Measurements from ENCODE around the gene TMIE.
"Not testable (repeated sequence)": the region's sequence is repeated elsewhere in the genome, so short reads cannot be mapped to it uniquely, and the experiment has no call there.

TMIE gene

GRCh38 chr3:46690798-46691197, 10.4 kb upstream of the TMIE start:
- no peak for DNase-seq

- no peak for DNase-seq
Observed at GRCh38 chr3:46692566-46692990, 8.6 kb upstream of the TMIE start.

GRCh38 chr3:46693038-46693891, 7.9 kb upstream of the TMIE start, which contains the start of gene ALS2CL:
Gene ALS2CL, minus strand, starts transcription at chr3:46693679. Its CDS starts 4,239 bp downstream, at chr3:46689440.
- no peak for DNase-seq

DNA sequence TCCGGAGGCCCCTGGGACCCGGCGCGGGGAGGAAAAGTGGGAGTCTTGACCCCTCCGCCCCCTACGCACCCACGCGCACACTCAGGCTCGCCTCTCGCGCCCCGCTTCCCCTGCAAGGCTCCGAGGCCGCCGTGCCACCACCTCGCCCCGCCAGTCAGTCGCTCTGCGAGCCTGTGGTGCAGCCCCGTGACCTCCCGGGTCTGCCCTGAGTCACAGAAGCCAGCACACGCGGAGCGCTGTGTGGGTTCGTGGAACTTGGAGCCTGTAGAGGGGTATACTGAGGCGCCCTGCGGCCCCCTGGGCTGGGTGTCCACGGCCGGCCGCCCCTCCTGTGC, 7.3 kb upstream of the TMIE start:
- DNase-seq, result no peak

GRCh38 chr3:46694520-46694919, 6.7 kb upstream of the TMIE start:
- DNase-seq, result no peak

DNA sequence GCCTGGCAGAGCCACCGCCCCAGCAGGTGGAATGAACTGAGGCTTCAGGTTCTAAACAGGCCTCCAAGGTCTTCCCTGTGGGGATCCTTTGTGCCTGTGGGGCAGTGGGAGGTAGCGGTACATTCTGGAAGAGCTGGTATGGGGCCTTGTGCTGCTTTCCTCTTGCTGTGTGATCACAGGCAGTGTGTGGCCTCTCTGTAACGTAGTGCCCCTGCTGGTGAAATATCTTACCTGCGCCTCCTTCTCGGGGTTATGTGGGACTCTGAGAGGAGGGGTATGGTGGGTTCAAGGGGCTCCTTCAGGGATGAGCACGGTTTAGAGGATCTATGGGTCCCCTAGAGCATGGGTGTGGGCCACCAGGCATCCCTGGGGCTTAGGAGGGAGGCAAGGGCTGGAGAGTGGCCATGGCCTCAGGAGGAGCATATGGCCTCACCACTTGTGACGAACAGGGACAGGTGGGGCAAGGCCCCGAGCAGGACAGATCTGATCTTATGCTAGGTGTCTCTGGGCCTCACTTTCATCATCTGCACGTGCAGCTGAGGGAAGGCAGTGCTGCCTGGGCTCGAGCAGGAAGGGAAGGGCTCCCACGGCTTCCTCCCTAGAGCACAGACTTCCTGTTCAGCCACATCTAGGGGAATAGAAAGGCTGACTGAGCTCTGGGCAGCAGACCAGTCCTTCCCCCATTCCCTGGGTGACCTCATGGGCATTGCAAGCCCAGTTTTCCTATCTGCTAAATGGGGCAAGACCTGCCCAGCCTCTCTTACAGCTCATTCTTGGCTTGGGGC, 5.8 kb upstream of the TMIE start:
- no peak for DNase-seq

- DNase-seq, result no peak
Observed at GRCh38 chr3:46695962-46696894, 5.0 kb upstream of the TMIE start.

- no peak for DNase-seq
Observed at GRCh38 chr3:46699676-46700523, 1.3 kb upstream of the TMIE start.

DNA sequence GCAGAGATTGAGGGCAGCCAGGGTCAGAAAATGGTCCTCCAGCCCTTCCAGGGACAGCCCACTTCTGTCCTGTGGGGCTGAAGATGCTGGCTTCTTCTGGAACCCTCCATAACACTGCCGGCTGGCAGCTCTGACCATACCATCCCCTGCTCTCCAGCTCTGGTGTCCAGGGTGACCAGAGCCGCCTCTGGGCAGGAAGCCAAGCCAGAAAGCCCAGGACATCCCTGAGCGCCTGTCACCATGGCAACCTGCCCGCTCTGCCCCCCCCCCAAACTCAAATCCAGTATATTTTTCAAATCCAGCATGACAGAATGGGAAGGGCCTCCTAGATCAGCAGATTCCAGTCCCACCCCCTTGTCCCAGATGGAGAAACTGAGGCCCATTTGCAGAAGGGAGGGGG, 420 bp upstream of the TMIE start:
- DNase-seq, result no peak

GRCh38 chr3:46702246-46703012, 1.2 kb downstream of the TMIE start:
- no peak for DNase-seq

- DNase-seq, result no peak
Observed at GRCh38 chr3:46703013-46703520, 1.9 kb downstream of the TMIE start.

GRCh38 chr3:46704346-46704745, 3.2 kb downstream of the TMIE start:
- not testable (repeated sequence) for DNase-seq

GRCh38 chr3:46705022-46705530, 3.9 kb downstream of the TMIE start:
- DNase-seq, result no peak

GRCh38 chr3:46705751-46706552, 4.8 kb downstream of the TMIE start:
- no peak for DNase-seq

GRCh38 chr3:46706771-46707582, 5.8 kb downstream of the TMIE start:
- DNase-seq, result no peak

- DNase-seq, result no peak
Observed at GRCh38 chr3:46707601-46708011, 6.4 kb downstream of the TMIE start.

GRCh38 chr3:46708401-46709156, 7.4 kb downstream of the TMIE start:
- DNase-seq, result no peak

DNA sequence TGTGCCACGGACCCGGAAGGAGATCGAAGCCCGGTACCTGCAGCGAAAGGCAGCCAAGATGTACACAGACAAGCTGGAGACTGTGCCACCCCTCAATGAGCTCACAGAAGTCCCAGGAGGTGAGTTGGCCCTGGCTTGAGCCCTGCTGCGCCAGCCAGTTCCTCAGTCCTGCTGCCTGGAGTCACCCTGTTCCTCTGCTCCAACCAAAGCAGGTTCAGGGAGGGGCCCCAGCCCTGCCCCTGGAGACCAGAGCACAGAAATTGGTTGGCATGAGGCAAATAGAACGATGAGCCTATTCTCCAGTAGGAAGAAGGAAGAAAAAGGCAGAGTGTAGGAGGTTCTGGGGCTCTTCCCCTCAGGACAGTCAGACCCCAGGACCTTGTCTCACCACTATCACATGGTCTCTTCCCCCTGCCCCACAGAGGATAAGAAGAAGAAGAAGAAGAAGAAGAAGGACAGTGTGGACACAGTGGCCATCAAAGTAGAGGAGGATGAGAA, 8.0 kb downstream of the TMIE start:
- DNase-seq, result no peak
